ENCODE data around the gene SLC26A1.

DNA sequence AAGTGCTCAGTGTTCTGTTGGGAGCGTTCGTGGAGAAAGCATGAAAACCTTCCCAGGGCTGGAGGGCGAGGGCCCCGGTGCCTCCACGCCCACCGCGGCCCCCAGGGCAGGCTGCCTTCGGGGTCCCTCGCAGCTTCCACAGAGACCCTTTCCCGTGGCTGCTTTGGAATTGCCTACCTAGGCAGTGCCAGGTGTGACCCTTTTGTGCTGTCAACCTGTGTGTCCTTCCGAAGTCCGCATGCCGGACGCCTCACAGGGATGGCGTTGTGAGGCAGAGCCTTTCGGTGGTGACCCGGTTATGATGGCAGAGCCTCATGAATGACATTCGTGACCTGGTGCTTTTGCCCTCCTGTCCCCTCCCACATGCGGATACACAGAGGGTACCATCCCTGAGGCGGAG lies 43.5 kb downstream of the SLC26A1 start:
- TF ChIP-seq POLR2A (IDR thresholded peaks at IDR 0.05; ENCODE audit: low read depth, low read length) (no peak), POLR2AphosphoS5 (IDR thresholded peaks at IDR 0.05; ENCODE audit: low read depth, low read length) (no peak), TAF1 (IDR thresholded peaks at IDR 0.05; ENCODE audit: borderline replicate concordance, low read depth, low read length) (no peak)
